HUES6 (cell line): ENCODE results near the gene UBE2G1.
A peak's percentile ranks its signal among the peaks of the same experiment; 100 is the strongest.
"Not testable (repeated sequence)": the region's sequence is repeated elsewhere in the genome, so short reads cannot be mapped to it uniquely, and the experiment has no call there.

Experiments
- H3K27ac ChIP-seq: 2 replicates; pipeline ENCODE4 v1.7.0; 2013; ENCODE audit warnings: low read depth, mild to moderate bottlenecking, low read length, inconsistent platforms
- H3K27me3 ChIP-seq: 2 replicates; pipeline ENCODE4 v1.6.1; 2013; ENCODE audit warnings: low read length; ENCODE audit not compliant: control insufficient read depth, insufficient read depth
- H3K36me3 ChIP-seq: 2 replicates; pipeline ENCODE4 v1.6.1; 2013; ENCODE audit warnings: low read length; ENCODE audit not compliant: control insufficient read depth, insufficient read depth
- H3K4me1 ChIP-seq: 2 replicates; pipeline ENCODE4 v1.6.1; 2013; ENCODE audit warnings: low read length; ENCODE audit not compliant: control insufficient read depth, insufficient read depth
- H3K4me3 ChIP-seq: 2 replicates; pipeline ENCODE4 v1.5.1; 2013; ENCODE audit warnings: low read depth, low read length
- H3K9ac ChIP-seq: one replicate; pipeline ENCODE4 v1.6.1; 2013; ENCODE audit warnings: mild to moderate bottlenecking, low read length
- H3K9me3 ChIP-seq: 2 replicates; pipeline ENCODE4 v1.6.1; 2013; ENCODE audit warnings: low read depth, low read length; ENCODE audit not compliant: control insufficient read depth, insufficient read depth

UBE2G1 gene

DNA sequence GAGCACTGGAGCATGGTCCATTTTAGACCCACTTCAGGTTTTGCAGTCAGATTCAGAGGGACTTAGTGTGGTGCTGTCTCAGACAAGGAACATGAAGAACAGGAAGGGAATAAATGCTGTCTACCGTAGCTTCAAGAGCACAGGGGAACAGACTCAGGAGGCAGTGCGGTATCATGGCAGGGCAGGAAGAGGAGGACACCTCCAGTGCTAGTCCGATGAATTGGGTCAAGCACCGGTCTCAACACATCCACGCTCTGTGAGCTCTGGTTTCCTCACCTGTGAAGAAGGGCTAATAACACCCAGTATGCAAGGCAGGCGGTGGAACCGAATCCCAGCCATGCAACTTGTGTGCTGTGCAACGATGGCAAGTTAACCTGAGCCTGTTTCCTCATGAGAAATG, 99.1 kb downstream of the UBE2G1 start:
- Histone ChIP-seq H3K9ac (no peak overlapping the region), H3K36me3 (peaks cover 44% of the 10 kb centered on the region), H3K27ac (no peak overlapping the region)

DNA sequence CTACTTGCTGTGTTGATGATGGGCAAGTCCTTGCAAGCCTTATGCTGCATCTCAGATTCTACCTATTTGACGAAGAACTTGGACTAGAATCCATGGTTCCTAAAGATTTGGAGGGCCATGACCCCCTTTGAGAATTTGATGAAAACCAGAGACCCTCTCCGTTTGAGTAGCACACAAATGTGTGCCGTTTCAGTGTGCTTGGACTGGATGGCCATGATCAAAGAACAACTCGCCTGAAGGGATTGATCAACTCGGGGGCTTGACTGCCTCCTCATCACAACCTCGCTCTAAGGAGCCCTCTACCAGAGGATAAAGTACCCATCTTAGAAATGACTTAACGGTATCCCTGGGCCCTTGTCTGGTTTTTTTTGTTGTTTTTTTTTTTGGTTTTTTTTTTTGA, 99.9 kb downstream of the UBE2G1 start:
- Histone ChIP-seq H3K4me3 (no peak overlapping the region), H3K27ac (no peak overlapping the region), H3K4me1 (peaks cover 15% of the 10 kb centered on the region; the same call in 1 of the 2 replicates), H3K9me3 (no peaks in the 10 kb centered on the region), H3K9ac (no peak overlapping the region), H3K27me3 (no peaks in the 10 kb centered on the region), H3K36me3 (peaks cover 38% of the 10 kb centered on the region)

More for the DNA sequence above, 99.1 kb downstream of the UBE2G1 start:
- Histone ChIP-seq H3K27me3 (no peaks in the 10 kb centered on the region), H3K4me3 (no peak overlapping the region), H3K4me1 (peaks cover 11% of the 10 kb centered on the region; the same call in 1 of the 2 replicates), H3K9me3 (no peaks in the 10 kb centered on the region)

DNA sequence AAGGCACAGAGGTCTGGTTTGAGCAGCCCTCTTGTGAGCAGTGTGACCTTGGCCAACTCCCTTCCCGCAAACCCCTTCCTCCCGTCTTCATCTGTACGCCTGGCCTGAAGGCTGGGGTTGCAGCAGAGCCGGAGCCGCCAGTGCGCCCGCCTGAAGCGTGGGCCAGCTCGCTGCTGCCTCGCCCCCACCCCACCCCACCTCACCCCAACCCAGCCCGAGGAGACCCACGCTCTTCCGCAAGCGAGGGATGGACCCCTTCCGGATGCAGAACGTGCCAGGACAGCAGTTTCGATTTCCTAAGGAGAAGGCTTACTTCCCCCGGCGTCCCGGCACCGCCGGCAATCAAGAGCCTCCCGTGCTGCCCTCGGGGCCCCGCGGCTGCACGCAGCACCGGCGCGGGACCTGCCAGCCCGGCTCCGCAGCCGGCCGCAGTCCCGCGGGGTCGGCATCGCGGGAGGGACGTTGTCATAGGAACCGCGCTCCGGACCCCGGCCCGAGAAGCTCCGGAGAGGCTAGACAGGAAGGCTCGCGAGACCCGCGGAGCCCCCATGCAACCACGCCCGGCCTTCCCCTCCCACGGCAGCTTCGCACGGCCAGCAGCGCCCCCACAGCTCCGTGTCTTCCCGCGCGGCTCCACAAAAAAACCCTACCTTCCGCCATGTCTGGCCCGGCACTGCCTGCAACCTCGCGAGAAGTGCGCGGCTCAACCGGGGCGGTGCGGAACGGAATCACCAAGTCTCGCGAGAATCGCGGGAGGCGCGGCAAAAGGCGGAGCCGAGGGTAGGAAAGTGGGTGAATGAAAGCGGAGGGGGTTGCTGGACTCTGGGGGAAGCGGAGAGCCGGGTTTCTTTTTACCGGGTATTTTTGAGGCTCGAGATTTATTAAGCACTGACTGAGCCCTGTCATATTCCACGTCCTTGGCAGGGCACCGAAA, 102.9 kb downstream of the UBE2G1 start, which contains the start of gene ANKFY1:
TSS of gene ANKFY1 (minus strand) at position 698 of the 934 bp plus-strand sequence. CDS start at position 660, 38 bp downstream.
- Histone ChIP-seq H3K4me3 (peak within 1 kb of the TSS; percentile 86), H3K4me1 (peaks cover 15% of the 10 kb centered on the region; the same call in 1 of the 2 replicates), H3K36me3 (peaks cover 26% of the 10 kb centered on the region)

DNA sequence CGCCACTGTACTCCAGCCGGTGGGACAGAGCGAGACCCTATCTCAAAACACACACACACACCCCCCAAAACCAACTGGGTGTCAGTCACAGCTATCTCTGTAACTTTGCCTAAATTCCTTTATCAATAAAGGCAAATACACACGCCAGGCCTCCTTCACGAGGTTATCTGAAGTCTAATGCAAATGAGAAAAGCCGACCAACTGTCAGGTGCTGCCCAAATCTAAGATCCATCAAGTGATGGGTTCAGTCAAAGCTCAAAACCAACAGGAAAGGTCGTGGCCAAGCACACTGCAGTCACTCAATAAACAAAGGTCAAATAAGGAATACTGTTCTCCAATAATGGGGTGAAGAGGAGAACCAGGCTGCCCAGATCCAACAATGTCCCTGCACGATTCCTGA, 103.8 kb downstream of the UBE2G1 start:
- H3K36me3 ChIP-seq: peaks cover 20% of the 10 kb centered on the region
- no peak overlapping the region for H3K27ac ChIP-seq

More for the DNA sequence above, 102.9 kb downstream of the UBE2G1 start, which contains the start of gene ANKFY1:
- no peaks in the 10 kb centered on the region for H3K27me3 ChIP-seq
- peaks cover 12% of the 10 kb centered on the region for H3K9me3 ChIP-seq
- peak within 1 kb of the TSS; percentile 78 for H3K27ac ChIP-seq
- peak within 1 kb of the TSS; percentile 93 for H3K9ac ChIP-seq

DNA sequence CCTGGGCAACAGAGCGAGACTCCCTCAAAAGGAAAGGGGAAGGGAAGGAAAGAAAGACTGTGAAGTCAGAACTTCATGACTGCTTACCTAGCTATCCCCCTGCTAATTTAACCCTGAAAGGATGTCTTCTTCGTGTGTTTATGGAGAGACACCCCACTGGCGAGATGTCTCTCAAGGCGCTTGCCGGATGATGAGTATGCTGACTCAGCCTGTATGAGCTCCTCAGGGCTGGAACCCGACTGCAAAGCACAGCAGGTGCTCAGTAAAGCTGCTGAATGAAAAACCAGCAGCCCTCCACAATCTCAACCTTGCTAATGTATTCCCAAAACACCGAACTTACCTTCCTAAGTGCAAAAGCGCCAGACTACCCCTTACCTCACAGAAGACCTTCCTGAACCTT, 105.0 kb downstream of the UBE2G1 start:
- H3K9ac ChIP-seq: no peak overlapping the region
- H3K4me3 ChIP-seq: no peak overlapping the region
- no peaks in the 10 kb centered on the region for H3K27me3 ChIP-seq
- peaks cover 15% of the 10 kb centered on the region; the same call in 1 of the 2 replicates for H3K4me1 ChIP-seq
- peaks cover 12% of the 10 kb centered on the region for H3K9me3 ChIP-seq
- peaks cover 18% of the 10 kb centered on the region for H3K36me3 ChIP-seq
- H3K27ac ChIP-seq: no peak overlapping the region

More for the DNA sequence above, 103.8 kb downstream of the UBE2G1 start:
- Histone ChIP-seq H3K4me3 (peak overlapping the region; percentile 86), H3K27me3 (no peaks in the 10 kb centered on the region), H3K9me3 (peaks cover 12% of the 10 kb centered on the region), H3K9ac (peak overlapping the region; percentile 93), H3K4me1 (peaks cover 15% of the 10 kb centered on the region; the same call in 1 of the 2 replicates)

DNA sequence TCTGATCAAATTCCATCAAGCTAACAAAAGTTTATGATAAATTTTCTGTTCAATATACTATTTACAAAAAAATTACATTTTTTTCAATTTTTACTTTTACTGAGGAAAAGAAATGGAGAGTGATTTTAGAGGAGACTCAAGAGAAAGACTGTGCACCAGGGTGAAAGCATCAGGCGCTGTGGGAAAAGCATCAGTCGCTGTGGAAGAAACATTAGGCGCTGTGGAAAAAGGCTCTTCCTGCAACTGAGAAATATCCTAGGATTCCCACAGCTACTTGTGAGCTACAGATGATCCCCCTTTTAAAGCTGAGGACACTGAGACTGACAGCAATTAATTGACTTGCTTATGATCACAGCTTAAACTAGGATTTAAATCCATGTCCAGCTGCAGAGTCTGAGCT, 107.6 kb downstream of the UBE2G1 start:
- H3K9ac ChIP-seq: no peak overlapping the region
- H3K4me1 ChIP-seq: 0 out of 2 replicates have a peak, but pooled peaks cover 10% of the 10 kb centered on the region
- no peaks in the 10 kb centered on the region for H3K27me3 ChIP-seq
- H3K9me3 ChIP-seq: peaks cover 12% of the 10 kb centered on the region
- no peak overlapping the region for H3K4me3 ChIP-seq
- H3K27ac ChIP-seq: no peak overlapping the region
- peaks cover 18% of the 10 kb centered on the region for H3K36me3 ChIP-seq

DNA sequence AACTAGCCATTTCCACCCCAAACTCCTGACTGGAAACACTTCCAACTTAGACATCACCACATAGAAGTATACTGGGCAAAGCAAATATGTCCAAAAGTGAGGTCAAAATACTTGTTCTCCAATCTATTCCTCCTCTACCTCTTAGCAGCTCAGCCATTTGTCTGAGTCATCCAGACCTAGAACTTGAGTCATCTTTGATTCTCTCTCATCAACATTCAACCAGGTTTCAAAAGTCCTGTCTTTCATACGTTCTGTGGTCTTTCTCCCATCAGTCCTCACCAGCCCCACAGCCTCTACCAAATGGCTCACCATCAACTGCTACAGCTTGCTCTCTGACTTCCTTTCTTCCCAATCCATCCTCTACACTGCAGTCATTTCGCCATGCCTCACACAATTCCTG, 109.5 kb downstream of the UBE2G1 start:
- H3K27me3 ChIP-seq: no peaks in the 10 kb centered on the region
- H3K9ac ChIP-seq: no peak overlapping the region
- H3K36me3 ChIP-seq: peaks cover 18% of the 10 kb centered on the region
- H3K27ac ChIP-seq: no peak overlapping the region
- H3K9me3 ChIP-seq: peaks cover 12% of the 10 kb centered on the region
- H3K4me1 ChIP-seq: 0 out of 2 replicates have a peak, but pooled peaks cover 3% of the 10 kb centered on the region
- H3K4me3 ChIP-seq: no peak overlapping the region

DNA sequence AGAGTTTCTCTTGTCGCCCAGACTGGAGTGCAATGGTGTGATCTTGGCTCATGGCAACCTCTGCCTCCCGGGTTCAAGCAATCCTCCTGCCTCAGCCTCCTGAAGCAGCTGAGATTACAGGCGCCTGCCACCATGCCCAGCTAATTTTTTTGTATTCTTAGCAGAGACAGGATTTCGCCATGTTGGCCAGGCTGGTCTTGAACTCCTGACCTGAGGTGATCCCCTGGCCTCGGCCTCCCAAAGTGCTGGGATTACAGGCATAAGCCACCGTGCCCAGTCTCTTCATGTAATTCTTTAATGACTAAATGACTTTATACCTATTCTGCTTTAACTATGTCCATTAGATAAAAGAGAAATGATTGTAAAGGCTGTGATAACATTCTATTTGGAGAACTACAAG, 111.2 kb downstream of the UBE2G1 start:
- H3K9me3 ChIP-seq: peaks cover 12% of the 10 kb centered on the region
- not testable (repeated sequence) for H3K9ac ChIP-seq, H3K4me3 ChIP-seq, H3K27ac ChIP-seq, H3K4me1 ChIP-seq, H3K27me3 ChIP-seq
- peaks cover 12% of the 10 kb centered on the region for H3K36me3 ChIP-seq

DNA sequence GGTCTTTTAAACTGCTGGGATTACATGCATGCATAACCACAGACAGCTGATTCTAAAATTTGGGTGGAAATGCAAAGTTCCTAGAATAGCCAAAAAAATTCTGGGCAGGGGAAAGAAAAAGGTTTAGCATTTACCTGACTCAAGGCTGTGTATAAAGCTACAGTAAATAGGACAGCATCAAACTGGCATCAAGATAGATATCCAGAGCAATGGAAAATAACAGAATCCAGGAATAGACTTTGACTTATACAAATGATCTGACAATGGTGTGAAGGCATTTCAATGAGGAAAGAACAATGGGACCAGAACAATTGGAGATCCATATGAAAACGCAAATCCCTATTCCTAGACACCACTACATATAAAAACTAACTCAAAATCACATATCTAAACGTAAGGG, 115.6 kb downstream of the UBE2G1 start:
- H3K4me1 ChIP-seq: peaks cover 26% of the 10 kb centered on the region
- H3K9me3 ChIP-seq: no peaks in the 10 kb centered on the region; the same call in 1 of the 2 replicates
- H3K36me3 ChIP-seq: no peaks in the 10 kb centered on the region; the same call in 1 of the 2 replicates
- H3K4me3 ChIP-seq: no peak overlapping the region
- no peak overlapping the region for H3K27ac ChIP-seq
- H3K27me3 ChIP-seq: no peaks in the 10 kb centered on the region
- H3K9ac ChIP-seq: no peak overlapping the region

DNA sequence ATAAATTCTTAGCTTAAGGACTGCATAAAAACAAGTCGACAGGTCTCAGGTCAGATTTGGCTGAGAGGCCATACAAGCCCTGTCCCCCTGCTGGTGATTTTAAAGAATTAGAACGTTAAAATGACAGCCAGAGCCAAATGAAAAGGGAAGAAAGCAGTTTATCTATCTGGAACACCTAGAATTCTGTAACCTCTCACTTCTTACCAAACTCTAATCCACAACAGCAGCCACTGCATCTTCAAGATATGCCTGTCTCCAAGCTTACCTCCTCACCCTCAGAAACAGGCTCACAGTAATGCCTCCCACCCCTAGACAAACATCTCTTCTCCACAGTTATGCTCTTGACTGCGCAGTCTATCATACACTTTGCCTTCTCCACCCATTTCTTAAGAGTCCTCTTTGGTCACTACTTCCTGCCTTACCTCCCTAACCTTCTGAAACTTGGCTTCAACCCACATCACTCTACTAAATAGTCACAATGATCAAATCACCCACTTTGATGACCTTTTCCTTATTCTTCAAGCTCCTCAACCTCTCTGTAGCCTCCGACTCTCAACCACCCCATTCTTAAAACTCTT, 116.9 kb downstream of the UBE2G1 start:
- no peak overlapping the region for H3K27ac ChIP-seq
- no peak overlapping the region for H3K4me3 ChIP-seq
- no peaks in the 10 kb centered on the region; the same call in 1 of the 2 replicates for H3K36me3 ChIP-seq
- no peaks in the 10 kb centered on the region for H3K9me3 ChIP-seq
- no peak overlapping the region for H3K9ac ChIP-seq
- H3K4me1 ChIP-seq: peaks cover 26% of the 10 kb centered on the region
- no peaks in the 10 kb centered on the region for H3K27me3 ChIP-seq
